Measurements from ENCODE around the gene FOXI2.

- TF ChIP-seq CTCF (IDR thresholded peaks at IDR 0.05) (no peak), POLR2A (IDR thresholded peaks at IDR 0.05) (no peak)
Observed at GRCh38 chr10:127734753-127735152, 2.2 kb upstream of the FOXI2 start.
